T47D (cell line): ENCODE data around the gene FILIP1.

Experiments
- DNase-seq, 2 experiments: peaks; one replicate each; pipeline versions ENCODE4 v3.0.0 to v3.0.0-alpha.2; 2011 to 2012; ENCODE audit warnings: low read depth in 1 of 2, low spot score in 1 of 2
- JUND ChIP-seq: IDR thresholded peaks from 2 replicates; pipeline ENCODE4 v1.6.1; 2012; ENCODE audit warnings: low read depth
- in situ Hi-C: cut with HindIII; loops from 2 replicates; pipeline ENCODE4 v1.10.0; 2016; ENCODE audit warnings: low sequenced_read_pairs, low pct_unique_long_range_greater_than_20kb

FILIP1 gene

DNA sequence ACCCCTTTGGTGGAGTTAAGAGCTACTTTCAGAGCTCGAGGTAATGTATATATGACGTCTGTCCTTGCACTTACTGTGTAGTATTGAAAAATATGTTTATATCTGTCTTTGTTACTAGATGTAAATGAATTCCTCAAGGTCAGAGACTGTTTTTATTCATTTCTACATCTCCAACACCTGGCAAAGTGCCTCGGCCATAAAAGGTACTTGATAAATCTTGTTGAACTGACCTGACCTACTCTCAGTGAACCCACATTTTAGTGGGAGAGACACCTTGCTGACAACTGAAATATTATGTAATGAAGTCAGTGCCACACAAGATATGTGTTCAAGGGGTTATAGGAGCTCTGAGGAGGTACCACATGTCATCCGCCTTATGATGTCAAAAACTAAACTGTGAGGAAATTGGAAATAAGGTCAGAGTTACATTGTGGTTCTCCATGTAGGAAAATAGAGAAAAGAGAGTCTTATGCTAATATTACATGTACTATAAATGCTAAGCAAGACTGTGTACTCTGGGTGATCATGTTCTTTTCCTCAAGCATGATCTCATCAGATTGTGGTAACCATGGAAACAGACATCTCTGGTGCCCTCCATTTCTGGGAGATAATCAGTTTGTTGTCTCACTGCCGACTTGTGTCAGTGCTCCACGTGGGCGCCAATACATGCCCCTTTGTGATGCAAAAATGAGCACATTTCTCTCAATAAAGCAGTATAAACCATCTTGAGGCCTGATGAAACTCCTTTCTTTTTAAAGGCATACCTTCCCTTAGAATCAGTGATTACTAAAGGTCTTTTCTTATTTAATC, 203.3 kb downstream of the FILIP1 start:
- DNase-seq: no peak
- in situ Hi-C loops: no loop called here
- TF ChIP-seq JUND: no peak

DNA sequence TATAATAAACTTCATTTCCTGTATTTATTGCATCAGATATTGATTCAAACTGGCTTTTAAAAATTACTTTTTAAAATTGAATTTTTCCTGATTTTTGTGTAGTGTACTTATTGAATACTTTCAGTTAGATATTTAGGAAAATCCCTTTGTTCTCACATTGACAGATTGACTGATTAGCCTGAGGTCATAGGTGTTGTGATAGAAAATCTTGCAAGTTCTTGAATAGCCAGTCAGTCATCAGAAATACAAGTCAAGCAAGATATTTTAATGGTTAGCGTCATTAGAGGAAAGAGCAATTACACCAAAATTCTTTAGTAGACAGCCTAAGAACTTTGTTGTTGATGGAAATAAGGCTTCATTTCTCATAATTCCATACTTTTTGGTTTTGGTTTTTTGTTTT, 205.6 kb downstream of the FILIP1 start:
- in situ Hi-C loops: no loop called here
- TF ChIP-seq JUND: no peak
- DNase-seq: no peak

DNA sequence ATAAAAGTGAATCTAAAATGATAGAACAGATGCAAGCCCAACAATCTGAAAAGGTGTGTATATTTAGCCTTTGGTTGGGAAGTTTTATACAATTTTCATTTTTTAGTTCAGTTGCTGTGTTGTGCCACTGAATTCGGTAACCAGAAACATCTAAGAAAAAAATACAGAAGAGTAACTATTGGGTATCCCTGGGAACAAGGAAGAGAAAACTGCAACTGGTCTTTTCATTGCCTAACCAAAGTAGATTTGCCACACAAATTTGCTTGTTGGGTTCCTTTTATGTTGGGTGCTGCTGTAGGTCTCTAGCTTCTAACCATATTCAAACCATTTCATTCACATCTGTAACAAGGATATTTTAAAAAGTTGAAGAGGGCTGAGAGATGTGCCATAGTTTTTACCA, 206.2 kb downstream of the FILIP1 start:
- in situ Hi-C loops: no loop called here
- DNase-seq: no peak
- no peak for TF ChIP-seq JUND

DNA sequence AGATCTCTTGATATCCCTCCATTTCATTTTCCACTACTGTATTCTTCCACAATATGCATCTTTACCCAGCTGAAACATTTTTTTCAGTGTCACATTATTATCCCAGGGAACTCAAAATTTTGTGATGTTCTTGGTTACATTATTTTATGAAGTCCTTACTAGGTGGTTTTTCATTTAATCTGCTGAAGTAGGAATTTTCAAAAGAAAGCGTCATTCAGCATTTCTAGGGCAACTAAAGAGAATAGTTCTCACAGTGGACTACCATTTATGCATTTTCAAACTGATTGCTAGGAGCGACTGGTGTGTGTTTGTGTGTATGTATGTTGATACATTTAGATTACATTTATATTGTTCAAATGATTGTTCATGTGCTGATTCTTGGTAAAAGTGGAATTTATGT, 206.6 kb downstream of the FILIP1 start:
- DNase-seq: no peak
- in situ Hi-C loops: no loop called here

DNA sequence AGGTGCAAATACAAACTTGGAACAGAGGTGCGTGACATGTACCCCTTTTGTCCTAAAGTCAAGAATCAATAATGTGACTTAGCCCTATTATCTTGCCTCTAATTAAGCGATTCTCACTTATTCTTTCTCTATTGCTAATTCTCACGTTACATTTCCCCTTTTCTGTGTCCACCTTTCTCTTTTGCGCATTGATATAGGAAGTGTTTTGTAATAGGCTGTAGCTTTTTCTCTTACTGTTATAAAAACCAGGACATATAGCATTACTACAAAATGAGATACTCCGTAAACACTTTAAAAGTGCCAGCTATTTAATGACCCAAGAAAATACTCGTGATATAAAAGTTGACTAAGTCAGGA, 208.3 kb downstream of the FILIP1 start:
- TF ChIP-seq JUND: no peak
- in situ Hi-C loops: no loop called here
- no peak for DNase-seq

More for the DNA sequence above, 206.6 kb downstream of the FILIP1 start:
- TF ChIP-seq JUND: no peak

DNA sequence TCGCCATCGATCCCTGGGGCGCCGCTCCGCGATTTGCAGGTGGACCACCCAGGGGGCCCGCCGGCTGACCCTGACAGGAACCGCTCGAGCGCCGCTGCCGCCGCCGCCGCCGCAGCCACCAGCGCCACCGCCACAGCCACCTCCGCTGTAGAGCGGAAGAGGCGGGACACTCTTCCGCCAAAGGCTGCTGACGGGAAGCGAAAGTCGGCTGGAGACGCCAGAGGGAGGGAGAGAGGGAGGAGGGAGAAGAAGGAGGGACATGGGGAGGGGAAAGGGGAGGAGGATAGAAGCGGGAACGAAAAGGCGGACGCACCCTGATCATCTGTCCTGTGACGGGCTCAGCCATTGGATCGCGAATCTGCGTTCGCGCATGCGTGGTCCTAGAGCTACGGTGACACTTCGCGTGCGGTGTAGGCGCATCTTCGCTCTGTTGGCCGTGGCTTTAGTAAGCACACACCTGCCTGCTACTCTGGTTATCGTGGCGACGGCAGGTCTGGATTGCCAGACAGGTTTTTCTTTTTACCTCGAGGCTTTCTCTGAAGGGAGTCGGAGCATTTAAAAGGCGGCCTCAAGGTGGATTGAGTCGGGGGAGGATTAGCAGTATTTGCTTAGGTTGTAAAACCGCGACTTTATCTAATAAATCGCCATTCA, 208.8 kb downstream of the FILIP1 start, which contains the start of gene TMEM30A:
TMEM30A (minus strand) TSS at position 161 of the 651 bp plus-strand sequence; CDS start at position 7, 154 bp downstream.
- DNase-seq: peak; percentile 78 to 99
- no peak for TF ChIP-seq JUND
- in situ Hi-C loops: no loop called here

DNA sequence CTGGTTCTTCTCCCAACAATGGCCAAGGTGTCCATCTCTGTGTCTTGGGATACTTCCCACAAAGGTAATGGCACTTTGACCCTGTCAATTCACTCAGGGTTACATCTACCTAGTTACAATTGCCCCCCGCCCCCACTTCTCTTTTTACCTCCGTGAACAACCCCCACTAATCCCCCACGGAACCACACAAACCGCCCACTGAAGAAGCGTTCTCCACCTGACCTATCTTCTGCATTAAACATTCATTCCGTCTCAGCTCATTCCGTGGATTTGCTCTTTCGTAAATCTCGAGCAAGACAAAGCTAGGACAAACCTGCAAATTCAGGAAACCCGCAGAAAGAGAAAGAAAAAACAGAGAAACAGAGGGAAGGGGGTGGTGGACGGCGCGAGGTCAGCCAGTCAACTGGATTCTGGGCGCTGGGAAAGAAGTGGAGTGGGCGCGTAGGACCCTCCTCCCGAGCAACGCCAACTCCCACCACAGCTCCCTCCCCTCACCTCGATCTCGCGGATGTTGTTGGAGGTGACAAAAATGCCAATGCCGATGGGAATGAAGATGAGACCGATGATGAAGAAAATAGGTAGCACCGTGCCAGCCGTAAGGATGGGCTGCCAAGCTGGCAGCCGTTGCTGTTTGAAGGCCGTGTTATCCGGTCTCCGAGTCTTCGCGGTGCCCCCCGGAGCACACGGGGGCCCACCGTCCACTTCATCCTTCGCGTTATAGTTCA, 209.5 kb downstream of the FILIP1 start:
- in situ Hi-C loops: no loop called here
- TF ChIP-seq JUND: no peak
- DNase-seq: no peak

DNA sequence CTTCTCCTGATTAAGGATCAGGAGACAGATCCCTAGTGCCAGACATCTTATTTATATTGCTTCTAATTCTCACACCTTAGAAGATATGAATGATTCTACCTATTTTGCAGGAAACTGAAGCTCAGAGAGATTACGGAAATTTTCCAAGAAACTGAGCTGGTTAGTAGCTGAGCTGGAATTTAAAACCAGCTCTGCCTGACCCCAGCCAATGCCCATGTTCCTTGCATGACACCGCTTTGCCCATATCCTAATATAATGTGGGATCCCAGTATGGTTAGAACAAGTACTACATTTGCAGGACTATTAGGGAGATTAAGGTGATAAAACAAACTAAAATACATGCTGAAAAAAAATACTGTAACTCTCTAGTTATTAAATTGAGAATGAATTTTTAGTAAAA, 210.9 kb downstream of the FILIP1 start:
- in situ Hi-C loops: no loop called here

DNA sequence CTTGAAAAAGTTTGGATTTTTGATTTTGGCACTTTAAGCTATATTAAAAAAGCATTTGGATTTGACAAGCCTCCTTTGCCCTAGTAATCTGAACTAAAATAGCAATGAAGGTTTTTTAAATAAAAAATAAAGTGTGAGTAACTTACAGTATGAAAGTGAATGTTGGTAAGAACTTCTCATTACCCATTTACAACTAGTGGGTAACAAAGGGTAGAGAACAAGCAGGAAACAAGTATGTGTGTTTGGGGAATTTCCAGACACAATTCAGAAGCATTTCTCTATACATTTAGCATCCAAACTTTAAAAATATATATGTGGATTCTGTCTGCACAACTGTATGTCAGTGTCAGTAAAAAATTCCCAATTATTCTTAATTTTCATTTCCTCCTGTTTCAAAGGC, 211.9 kb downstream of the FILIP1 start:
- TF ChIP-seq JUND: no peak
- in situ Hi-C loops: no loop called here
- DNase-seq: no peak

More for the DNA sequence above, 210.9 kb downstream of the FILIP1 start:
- no peak for DNase-seq
- no peak for TF ChIP-seq JUND

DNA sequence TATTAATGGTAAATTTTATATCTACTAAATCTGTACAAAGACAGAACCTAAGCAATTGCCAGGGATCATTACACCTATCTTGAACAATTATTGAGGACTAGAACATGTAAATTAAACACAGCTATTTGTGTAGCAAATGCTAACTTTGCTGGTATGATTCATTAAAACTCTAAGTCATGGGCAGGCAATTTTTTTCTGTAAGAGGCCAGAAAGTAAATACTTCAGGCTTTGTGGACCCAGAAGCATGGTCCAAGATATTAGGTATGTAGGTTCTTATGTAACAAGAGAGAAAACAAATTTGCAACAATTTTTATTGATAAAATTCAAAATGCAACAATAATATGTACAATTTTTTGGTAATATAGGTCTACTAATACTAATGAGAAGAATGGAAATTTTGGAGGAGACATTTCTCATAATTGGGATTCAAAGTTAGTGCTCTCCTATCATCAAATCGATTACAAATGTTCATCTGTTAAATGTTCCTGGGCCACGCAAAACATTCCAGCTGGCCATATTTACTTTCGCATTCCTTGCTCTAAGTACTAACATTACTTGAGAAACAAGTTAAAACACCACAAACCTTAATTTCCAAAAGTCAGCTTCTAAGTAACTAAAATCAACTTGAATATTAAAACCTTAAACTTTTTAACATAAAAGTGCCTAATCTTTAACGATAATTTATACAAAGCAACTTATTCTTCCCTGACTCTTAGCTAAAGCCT, 213.3 kb downstream of the FILIP1 start:
- no peak for TF ChIP-seq JUND
- peak in 1 of 2 experiments; percentile 25 for DNase-seq
- in situ Hi-C loops: no loop called here

DNA sequence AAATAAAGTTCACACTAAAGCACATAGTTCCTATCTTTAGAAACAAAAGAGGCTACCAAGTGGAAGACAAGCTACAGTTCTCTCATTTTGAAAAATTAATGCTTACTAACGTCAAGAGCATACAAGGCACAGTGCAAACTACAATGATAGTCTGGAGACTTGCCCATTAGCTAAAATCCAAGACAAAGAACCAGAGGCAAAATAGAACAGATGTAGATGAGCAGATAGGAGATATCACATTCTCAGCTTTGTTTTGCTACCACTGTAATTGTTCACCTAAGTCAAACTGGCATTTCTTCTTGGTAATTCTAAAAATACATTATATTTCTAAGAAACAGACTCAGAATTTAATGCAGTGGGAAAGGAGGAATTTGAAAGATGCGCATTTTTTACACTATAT, 214.2 kb downstream of the FILIP1 start:
- in situ Hi-C loops: no loop called here
- TF ChIP-seq JUND: no peak
- DNase-seq: no peak

DNA sequence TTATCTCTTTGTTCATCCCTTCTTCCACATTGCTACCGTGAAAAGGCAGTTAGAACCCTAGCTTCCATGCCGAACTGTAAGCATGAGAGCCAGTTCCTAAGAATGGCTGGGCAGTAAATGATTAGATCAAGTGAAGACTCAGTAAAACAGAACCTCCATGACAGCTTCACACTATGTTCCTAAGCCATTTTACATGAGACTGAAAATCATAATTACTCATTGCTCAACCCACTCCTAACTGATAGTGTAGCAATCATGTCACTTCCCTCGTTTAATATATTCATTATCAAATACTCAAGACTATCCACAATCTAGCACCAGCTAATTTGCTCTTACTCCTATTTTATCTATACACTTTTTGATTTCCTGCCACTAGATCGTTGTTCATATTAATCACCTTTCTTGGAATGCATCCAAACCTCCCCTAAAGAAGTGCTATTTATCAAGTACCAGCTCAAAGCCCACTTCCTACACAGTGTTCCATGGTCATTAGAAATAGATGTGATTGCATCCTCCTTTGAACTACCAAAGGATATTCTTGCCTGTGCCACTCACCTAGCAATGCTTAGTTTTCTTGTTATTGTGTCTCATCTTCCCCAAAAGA, 215.0 kb downstream of the FILIP1 start:
- no peak for TF ChIP-seq JUND
- no peak for DNase-seq
- in situ Hi-C loops: no loop called here
